ENCODE measurements around the gene FCN1.
"Not testable (repeated sequence)": the region's sequence is repeated elsewhere in the genome, so short reads cannot be mapped to it uniquely, and the experiment has no call there.

Gene FCN1

GRCh38 chr9:134961331-134962064 lies 43.8 kb upstream of the FCN1 start:
- no peaks in the 10 kb centered on the region for H3K27me3 ChIP-seq (ENCODE audit: insufficient read depth, low read length)
- no peaks in the 10 kb centered on the region for H3K9me3 ChIP-seq (ENCODE audit: insufficient read depth, low read depth, low read length)
- no peak overlapping the region for H3K9ac ChIP-seq (ENCODE audit: low read depth, low read length)
- no peak overlapping the region for H3K27ac ChIP-seq (ENCODE audit: low read depth, low read length)
- H3K36me3 ChIP-seq (ENCODE audit: insufficient read depth, low read length) = no peaks in the 10 kb centered on the region
- no peak overlapping the region for H3K4me3 ChIP-seq (ENCODE audit: low read length)
- H3K4me1 ChIP-seq (ENCODE audit: insufficient read depth, low read length) = no peaks in the 10 kb centered on the region
- 92% methylated on average over 21 of the region's 21 CpGs for WGBS

DNA sequence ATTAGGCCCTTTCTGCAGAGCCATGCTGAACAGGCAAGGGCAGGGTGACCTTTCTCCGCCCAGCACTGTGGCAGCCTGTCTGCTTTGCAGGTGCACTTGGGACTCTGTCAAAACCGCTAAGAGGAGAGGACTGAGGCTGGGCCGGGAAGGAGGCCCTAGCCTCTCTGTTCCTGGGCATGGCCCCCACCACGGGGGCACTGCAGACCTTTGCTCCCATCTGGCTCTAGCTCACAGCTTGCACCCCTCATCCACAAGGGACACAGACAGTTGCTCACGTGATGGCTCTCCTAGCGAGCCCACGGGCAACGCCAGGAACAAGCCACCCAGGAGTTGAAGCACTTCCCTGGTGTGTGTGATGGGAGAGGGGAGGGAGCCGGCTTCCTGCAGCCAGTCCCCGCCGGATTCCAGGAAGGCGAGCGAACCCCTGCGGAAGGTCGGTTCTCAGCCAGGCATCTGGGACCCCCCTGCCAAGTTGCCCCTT lies 43.0 kb upstream of the FCN1 start:
- Histone ChIP-seq H3K4me1 (ENCODE audit: insufficient read depth, low read length) (no peaks in the 10 kb centered on the region), H3K27me3 (ENCODE audit: insufficient read depth, low read length) (no peaks in the 10 kb centered on the region)

GRCh38 chr9:134959971-134960310 lies 42.2 kb upstream of the FCN1 start:
- no peak overlapping the region for H3K4me3 ChIP-seq (ENCODE audit: low read length)
- no peaks in the 10 kb centered on the region for H3K9me3 ChIP-seq (ENCODE audit: insufficient read depth, low read depth, low read length)
- no peaks in the 10 kb centered on the region for H3K27me3 ChIP-seq (ENCODE audit: insufficient read depth, low read length)
- H3K27ac ChIP-seq (ENCODE audit: low read depth, low read length) = no peak overlapping the region
- H3K4me1 ChIP-seq (ENCODE audit: insufficient read depth, low read length) = no peaks in the 10 kb centered on the region
- WGBS = 96% methylated on average over 9 of the region's 9 CpGs
- H3K9ac ChIP-seq (ENCODE audit: low read depth, low read length) = no peak overlapping the region
- no peaks in the 10 kb centered on the region for H3K36me3 ChIP-seq (ENCODE audit: insufficient read depth, low read length)

More for the DNA sequence above, 43.0 kb upstream of the FCN1 start:
- WGBS = 75% methylated on average over 15 of the region's 15 CpGs
- Histone ChIP-seq H3K36me3 (ENCODE audit: insufficient read depth, low read length) (no peaks in the 10 kb centered on the region), H3K4me3 (ENCODE audit: low read length) (no peak overlapping the region), H3K9me3 (ENCODE audit: insufficient read depth, low read depth, low read length) (no peaks in the 10 kb centered on the region), H3K27ac (ENCODE audit: low read depth, low read length) (no peak overlapping the region), H3K9ac (ENCODE audit: low read depth, low read length) (no peak overlapping the region)

GRCh38 chr9:134959126-134959970 lies 41.6 kb upstream of the FCN1 start:
- no peaks in the 10 kb centered on the region for H3K27me3 ChIP-seq (ENCODE audit: insufficient read depth, low read length)
- H3K27ac ChIP-seq (ENCODE audit: low read depth, low read length) = no peak overlapping the region
- 90% methylated on average over 14 of the region's 14 CpGs for WGBS
- H3K4me3 ChIP-seq (ENCODE audit: low read length) = no peak overlapping the region
- no peaks in the 10 kb centered on the region for H3K9me3 ChIP-seq (ENCODE audit: insufficient read depth, low read depth, low read length)
- no peaks in the 10 kb centered on the region for H3K4me1 ChIP-seq (ENCODE audit: insufficient read depth, low read length)
- H3K36me3 ChIP-seq (ENCODE audit: insufficient read depth, low read length) = no peaks in the 10 kb centered on the region
- H3K9ac ChIP-seq (ENCODE audit: low read depth, low read length) = no peak overlapping the region

DNA sequence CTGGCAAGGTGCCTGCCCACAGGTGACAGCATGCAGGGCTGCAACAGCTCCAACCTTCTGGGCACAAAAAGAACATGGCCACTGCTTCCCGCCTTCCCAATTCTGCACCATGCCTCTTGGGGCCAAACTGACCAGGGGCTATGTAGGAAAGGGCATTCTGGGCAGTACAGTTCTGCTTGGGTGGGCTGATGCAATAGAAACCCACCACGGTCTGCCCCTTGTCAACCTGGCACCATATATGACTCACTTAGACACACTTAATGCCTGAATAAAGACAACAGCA lies 40.2 kb upstream of the FCN1 start:
- H3K36me3 ChIP-seq (ENCODE audit: insufficient read depth, low read length) = no peaks in the 10 kb centered on the region
- H3K4me1 ChIP-seq (ENCODE audit: insufficient read depth, low read length) = no peaks in the 10 kb centered on the region
- no peak overlapping the region for H3K9ac ChIP-seq (ENCODE audit: low read depth, low read length)
- H3K4me3 ChIP-seq (ENCODE audit: low read length) = no peak overlapping the region
- WGBS = 95% methylated on average over 2 of the region's 2 CpGs
- H3K27me3 ChIP-seq (ENCODE audit: insufficient read depth, low read length) = no peaks in the 10 kb centered on the region
- no peaks in the 10 kb centered on the region for H3K9me3 ChIP-seq (ENCODE audit: insufficient read depth, low read depth, low read length)
- no peak overlapping the region for H3K27ac ChIP-seq (ENCODE audit: low read depth, low read length)

- Histone ChIP-seq H3K9ac (ENCODE audit: low read depth, low read length) (no peak overlapping the region), H3K9me3 (ENCODE audit: insufficient read depth, low read depth, low read length) (no peaks in the 10 kb centered on the region), H3K36me3 (ENCODE audit: insufficient read depth, low read length) (no peaks in the 10 kb centered on the region), H3K27ac (ENCODE audit: low read depth, low read length) (no peak overlapping the region), H3K4me1 (ENCODE audit: insufficient read depth, low read length) (no peaks in the 10 kb centered on the region), H3K4me3 (ENCODE audit: low read length) (no peak overlapping the region), H3K27me3 (ENCODE audit: insufficient read depth, low read length) (no peaks in the 10 kb centered on the region)
- 94% methylated on average over 9 of the region's 9 CpGs for WGBS
These were observed 39.6 kb upstream of the FCN1 start for GRCh38 chr9:134957165-134957944.

DNA sequence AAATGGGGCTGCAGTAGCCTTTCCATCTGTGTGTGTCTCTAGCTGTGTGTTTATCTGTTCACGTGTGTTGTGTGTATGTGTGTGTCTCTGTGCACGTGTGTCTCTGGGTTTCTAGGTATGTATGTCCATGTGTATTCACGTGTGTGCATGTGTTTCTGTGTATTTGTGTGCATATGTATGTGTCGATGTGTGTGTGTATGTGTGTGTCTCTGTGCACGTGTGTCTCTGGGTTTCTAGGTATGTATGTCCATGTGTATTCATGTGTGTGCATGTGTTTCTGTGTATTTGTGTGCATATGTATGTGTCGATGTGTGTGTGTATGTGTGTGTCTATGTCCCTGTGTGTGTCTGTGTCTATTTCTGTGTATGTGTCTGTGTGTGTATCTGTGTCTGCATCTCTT lies 38.7 kb upstream of the FCN1 start:
- not testable (repeated sequence) for H3K4me1 ChIP-seq (ENCODE audit: insufficient read depth, low read length); H3K36me3 ChIP-seq (ENCODE audit: insufficient read depth, low read length); H3K9ac ChIP-seq (ENCODE audit: low read depth, low read length); H3K27me3 ChIP-seq (ENCODE audit: insufficient read depth, low read length); H3K4me3 ChIP-seq (ENCODE audit: low read length); H3K9me3 ChIP-seq (ENCODE audit: insufficient read depth, low read depth, low read length); H3K27ac ChIP-seq (ENCODE audit: low read depth, low read length)
- 93% methylated on average over 6 of the region's 6 CpGs for WGBS

GRCh38 chr9:134955801-134956200 lies 38.1 kb upstream of the FCN1 start:
- Histone ChIP-seq H3K9ac (ENCODE audit: low read depth, low read length) (no peak overlapping the region), H3K27ac (ENCODE audit: low read depth, low read length) (no peak overlapping the region), H3K4me1 (ENCODE audit: insufficient read depth, low read length) (no peaks in the 10 kb centered on the region), H3K36me3 (ENCODE audit: insufficient read depth, low read length) (no peaks in the 10 kb centered on the region), H3K9me3 (ENCODE audit: insufficient read depth, low read depth, low read length) (no peaks in the 10 kb centered on the region), H3K4me3 (ENCODE audit: low read length) (no peak overlapping the region), H3K27me3 (ENCODE audit: insufficient read depth, low read length) (no peaks in the 10 kb centered on the region)
- 94% methylated on average over 7 of the region's 7 CpGs for WGBS

DNA sequence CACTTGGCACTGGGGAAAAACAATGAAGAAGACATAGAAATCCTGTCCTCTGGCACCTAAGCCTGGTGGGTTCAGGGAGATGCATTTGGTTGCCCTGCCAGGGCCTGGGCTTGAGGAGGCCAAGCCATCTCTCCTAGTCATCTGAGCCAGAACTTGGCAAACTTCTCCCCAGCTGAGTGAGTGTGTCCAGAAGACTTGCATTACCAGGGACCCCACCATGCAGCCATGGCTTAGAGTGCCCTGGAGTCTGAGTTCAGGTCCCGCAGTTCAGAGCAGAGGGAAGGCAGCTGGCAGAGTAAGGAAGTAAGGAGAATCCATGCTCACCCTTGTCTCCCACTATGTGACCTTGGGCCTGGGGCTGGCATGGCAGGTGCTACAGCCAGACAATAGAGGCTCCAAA lies 37.4 kb upstream of the FCN1 start:
- Histone ChIP-seq H3K36me3 (ENCODE audit: insufficient read depth, low read length) (no peaks in the 10 kb centered on the region), H3K27me3 (ENCODE audit: insufficient read depth, low read length) (no peaks in the 10 kb centered on the region), H3K9ac (ENCODE audit: low read depth, low read length) (no peak overlapping the region), H3K27ac (ENCODE audit: low read depth, low read length) (no peak overlapping the region), H3K9me3 (ENCODE audit: insufficient read depth, low read depth, low read length) (no peaks in the 10 kb centered on the region), H3K4me1 (ENCODE audit: insufficient read depth, low read length) (no peaks in the 10 kb centered on the region), H3K4me3 (ENCODE audit: low read length) (no peak overlapping the region)
- 100% methylated on average over 1 of the region's 1 CpG for WGBS

DNA sequence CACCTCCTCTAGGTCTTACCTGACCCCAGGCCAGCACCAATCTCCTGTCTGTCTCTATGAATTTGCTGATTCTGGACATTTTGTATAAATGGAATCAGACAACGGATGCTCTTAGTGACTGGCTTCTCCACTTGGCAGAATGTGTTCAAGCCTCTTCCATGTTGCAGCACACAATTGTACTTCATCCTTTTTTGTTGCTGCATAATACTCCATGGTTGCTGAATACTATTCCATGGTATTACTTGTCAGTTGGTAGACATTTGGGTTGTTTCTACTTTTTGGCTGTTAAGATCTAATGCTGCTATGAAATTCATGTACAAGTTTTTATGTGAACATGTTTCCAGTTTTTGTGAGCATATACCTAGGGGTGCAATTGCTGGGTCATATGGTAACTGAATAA lies 34.3 kb upstream of the FCN1 start:
- Histone ChIP-seq H3K4me1 (ENCODE audit: insufficient read depth, low read length) (no peaks in the 10 kb centered on the region), H3K9me3 (ENCODE audit: insufficient read depth, low read depth, low read length) (no peaks in the 10 kb centered on the region), H3K27me3 (ENCODE audit: insufficient read depth, low read length) (no peaks in the 10 kb centered on the region), H3K4me3 (ENCODE audit: low read length) (no peak overlapping the region), H3K27ac (ENCODE audit: low read depth, low read length) (no peak overlapping the region), H3K36me3 (ENCODE audit: insufficient read depth, low read length) (no peaks in the 10 kb centered on the region), H3K9ac (ENCODE audit: low read depth, low read length) (no peak overlapping the region)
- 95% methylated on average over 1 of the region's 1 CpG for WGBS

DNA sequence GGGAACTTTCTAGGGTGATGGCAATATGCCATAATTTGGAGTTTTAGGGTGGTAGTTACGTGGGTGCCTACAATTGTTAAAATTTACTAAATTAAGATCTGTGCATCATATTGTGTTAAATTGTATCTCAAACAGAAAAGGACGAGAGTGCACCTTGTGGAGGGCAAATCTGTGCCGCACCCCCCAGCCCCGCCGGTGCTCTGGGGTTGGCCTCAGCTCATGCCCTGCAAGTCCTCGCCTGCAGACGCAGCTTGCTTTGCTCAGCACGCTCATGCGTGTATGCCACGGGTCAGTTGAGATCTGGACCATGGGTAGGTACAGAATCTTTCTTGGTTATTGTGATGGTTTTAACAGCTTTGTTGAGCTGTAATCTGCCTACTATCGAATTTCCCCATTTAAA lies 33.7 kb upstream of the FCN1 start:
- H3K27me3 ChIP-seq (ENCODE audit: insufficient read depth, low read length) = no peaks in the 10 kb centered on the region
- H3K36me3 ChIP-seq (ENCODE audit: insufficient read depth, low read length) = no peaks in the 10 kb centered on the region
- 91% methylated on average over 11 of the region's 11 CpGs for WGBS

More for the DNA sequence above, 33.7 kb upstream of the FCN1 start:
- H3K4me3 ChIP-seq (ENCODE audit: low read length) = no peak overlapping the region
- no peak overlapping the region for H3K27ac ChIP-seq (ENCODE audit: low read depth, low read length)
- no peaks in the 10 kb centered on the region for H3K9me3 ChIP-seq (ENCODE audit: insufficient read depth, low read depth, low read length)
- no peak overlapping the region for H3K9ac ChIP-seq (ENCODE audit: low read depth, low read length)
- H3K4me1 ChIP-seq (ENCODE audit: insufficient read depth, low read length) = no peaks in the 10 kb centered on the region

Data from HUES64 (cell line).